COLO668 (cell line): ENCODE results near the gene NMRK2.
"Not testable (repeated sequence)": the region's sequence is repeated elsewhere in the genome, so short reads cannot be mapped to it uniquely, and the experiment has no call there.

Experiments
- DNase-seq: peaks from one replicate; lab custom pipeline; 2025; ENCODE audit not compliant: unreplicated experiment; lab: John Stamatoyannopoulos, UW

NMRK2 gene

DNA sequence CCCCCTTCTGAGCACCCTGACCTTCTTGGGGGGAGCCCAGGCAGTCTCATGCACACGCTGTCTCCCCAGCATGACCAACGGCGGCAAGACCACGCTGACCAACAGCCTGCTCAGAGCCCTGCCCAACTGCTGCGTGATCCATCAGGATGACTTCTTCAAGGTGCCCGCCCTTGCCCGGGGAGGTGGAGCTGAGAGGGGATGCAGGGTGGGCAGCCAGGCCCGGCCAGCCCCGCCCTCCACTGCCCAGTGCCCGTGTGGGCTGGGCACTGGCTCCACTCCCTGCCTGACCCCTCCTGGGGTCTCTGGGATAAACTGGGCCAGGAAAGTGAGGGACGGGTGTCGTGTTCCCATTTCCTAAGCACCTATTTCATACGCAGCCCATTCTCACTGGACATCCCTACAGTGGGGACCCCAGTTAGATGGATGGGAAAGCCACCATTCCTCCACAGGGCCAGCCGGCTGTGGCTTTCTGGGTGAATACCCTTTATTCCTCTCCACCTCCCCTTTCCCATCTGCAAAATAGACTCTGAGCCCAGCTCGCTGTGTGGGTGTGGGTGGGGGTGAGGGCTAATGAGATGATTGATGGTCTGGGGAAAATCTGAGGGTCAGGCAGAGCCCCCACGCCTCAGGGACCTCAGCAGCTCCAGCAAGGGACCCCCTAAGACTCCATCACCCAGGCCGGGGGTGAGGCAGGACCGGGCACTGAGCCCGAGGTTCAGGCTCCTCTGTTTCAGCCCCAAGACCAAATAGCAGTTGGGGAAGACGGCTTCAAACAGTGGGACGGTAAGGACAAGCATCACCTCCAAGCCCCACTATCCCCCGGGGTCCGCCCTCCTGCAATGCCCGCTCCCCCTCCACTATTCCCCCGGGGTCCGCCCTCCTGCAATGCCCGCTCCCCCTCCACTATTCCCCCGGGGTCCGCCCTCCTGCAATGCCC, 3.9 kb downstream of the NMRK2 start:
- no peak for DNase-seq

DNA sequence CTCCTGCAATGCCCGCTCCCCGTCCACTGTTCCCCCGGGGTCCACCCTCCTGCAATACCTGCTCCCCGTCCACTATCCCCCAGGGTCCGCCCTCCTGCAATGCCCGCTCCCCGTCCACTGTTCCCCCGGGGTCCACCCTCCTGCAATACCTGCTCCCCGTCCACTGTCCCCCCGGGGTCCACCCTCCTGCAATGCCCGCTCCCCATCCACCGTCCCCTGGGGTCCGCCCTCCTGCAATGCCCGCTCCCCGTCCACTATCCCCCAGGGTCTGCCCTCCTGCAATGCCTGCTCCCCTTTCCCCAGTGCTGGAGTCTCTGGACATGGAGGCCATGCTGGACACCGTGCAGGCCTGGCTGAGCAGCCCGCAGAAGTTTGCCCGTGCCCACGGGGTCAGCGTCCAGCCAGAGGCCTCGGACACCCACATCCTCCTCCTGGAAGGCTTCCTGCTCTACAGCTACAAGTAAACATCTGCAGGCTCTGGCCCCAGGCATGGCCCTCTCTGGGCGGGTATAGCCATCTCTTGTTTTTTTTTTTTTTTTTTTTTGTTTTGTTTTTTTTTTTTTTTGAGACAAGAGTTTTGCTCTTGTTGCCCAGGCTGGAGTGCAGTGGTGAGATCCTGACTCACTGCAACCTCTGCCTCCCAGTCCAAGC, 5.6 kb downstream of the NMRK2 start:
- not testable (repeated sequence) for DNase-seq

DNA sequence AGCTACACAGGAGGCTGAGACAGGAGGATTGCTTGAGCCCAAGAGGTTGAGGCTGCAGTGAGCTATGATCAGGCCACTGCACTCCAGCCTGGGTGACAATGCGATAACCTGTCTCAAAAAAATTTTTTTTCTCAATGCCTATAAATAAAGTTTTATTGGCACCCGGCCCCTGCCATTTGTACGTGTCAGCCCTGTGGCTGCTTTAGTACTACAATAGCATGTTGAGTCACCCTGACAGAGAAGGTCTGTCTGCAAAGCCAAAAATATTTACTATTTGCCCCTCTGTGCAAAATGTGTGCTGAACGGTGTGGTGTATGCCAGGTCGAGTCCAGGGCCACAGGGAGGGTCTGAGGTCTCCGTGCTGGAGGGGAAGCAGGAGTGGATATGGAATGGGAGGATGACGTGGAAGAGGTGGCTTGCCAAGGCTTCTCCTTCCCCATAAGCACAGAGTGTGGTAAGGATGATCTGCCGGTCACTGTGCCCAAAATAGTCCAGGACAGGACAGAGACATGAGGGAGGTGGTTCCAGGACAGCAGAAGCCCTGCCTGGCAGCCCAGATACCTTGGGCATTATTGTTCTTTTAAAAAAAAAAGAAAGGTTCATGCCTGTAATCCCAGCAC, 10.0 kb downstream of the NMRK2 start:
- no peak for DNase-seq

DNA sequence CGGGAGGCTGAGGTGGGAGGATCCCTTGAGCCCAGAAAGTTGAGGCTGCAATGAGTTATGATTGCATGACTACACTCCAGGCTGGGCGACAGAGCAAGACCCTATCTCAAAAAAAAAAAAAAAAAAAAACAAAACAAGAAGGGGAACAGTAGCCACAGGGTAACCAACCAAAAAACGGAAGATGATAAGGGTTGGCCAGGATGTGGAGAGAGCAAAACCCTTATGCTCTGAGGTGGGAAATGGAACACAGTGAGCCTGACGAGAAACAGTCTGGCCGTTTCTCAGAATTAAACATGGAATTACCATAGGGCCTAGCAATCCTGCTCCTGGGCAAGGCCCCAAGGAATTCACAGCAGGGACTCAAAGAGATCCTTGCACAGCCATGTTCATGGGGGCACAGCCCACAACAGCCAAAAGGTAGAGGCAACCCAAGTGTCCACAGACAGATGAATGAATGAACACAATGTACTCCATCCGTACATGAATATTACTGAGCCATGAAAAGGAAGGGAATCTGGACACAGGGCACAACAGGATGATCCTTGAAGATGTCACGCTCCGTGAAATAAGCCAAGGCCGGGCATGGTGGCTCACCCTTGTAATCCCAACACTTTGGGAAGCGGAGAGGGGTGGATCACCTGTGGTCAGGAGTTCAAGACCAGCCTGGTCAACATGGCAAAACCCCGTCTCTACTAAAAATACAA, 11.3 kb downstream of the NMRK2 start:
- DNase-seq: no peak

DNA sequence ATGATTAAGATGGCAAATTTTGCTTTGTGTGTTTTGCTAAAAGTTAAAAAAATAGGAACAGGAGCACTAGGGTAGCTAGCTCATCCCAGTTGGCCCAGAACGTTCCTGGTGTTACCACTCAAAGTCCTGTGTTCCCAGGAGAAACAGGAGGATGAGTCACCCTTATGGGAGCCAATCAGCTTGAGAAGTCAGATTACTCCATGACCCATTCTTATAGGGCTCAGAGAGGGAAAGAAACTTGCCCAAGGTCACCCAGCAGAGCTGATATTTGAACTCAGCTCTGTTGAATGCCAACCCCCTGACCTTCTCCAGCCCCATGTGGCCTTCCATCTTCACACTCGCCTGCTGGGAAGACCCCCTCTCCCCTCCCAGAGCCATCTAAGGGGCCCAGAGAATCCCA, 13.0 kb downstream of the NMRK2 start:
- no peak for DNase-seq

DNA sequence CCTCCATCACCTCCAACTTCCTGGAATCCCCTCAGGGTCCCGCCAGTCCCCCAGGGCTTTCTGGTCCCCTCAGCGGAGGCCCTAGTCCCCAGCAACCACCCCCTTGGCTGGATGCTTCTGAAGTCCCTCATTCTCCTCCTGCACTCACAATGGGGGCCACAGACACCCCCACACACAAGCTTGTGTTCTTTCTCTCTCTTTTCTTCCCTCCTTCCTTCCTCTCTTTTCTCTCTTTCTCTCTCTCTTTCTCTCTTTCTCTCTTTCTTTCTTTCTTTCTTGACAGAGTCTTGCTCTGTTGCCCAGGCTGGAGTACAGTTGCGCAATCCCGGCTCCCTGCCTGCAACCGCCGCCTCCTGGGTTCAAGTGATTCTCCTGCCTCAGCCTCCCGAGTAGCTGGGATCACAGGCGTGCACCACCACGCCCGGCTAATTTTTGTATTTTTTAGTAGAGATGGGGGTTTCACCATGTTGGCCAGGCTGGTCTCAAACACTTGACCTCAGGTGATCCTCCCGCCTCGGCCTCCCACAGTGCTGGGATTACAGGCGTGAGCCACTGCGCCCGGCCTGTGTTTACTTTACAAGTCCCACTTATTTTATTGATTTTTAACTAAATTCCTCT, 14.6 kb downstream of the NMRK2 start:
- not testable (repeated sequence) for DNase-seq

DNA sequence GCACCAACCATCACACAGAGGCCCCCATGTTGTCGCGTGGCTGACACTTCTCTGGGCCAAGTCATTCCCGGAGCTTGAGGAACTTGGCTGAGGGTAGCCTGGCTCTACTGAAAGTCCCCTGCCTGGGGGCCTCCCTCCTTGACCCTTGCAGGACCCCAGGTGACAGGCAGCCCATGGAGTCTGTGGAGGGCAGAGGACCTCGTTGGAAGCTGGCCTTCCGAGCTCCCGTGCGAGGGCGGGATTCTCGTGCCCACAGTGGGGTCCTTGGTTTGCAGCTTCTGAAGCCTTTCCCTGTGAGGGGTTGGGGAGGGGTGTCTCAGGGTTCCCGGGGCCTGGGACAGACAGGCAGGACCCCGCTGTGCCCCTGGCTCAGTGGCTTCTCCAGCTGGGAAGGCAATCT, 16.4 kb downstream of the NMRK2 start:
- DNase-seq: no peak

DNA sequence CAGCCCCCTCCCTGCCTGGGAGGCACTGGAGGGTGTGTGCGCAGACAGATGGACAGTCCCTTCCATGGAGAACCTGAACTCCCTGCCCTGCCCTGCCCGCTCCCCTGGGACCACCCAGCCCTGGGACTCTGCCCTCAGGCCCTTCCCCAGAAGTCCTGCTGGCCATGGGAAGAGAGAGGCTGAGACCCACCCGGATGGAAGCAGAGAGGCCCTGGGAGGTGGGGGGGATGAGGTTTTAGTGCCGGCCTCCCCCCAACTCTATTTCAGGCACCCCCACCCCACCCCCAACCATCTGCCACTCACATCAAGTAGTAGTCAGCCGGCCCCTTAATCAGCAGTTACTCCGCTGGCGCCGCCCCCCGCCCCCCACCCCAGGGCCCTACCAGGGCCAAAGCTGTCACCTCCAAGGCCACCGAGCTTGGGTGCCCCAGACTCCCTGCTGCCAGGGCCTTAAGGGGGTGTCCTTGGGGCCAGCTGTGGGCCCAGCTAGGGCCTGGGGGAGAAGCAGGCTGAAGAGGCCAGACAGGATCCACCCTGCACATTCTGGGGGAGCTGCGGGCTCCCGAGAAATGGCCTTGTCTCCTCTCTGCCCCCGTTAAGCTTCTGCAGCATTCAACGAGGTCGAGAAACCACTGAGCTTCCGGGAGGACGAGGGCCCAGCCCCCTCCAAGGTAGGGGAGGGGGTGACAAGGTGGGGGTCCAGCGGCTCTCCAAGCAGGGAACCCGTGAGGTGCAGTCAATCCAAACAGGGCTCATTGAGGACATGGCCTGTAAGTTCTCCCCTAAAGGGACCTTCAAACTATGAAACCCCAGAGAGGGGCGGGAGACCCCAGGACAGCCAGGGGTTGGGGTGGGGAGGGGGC, 17.4 kb downstream of the NMRK2 start:
- DNase-seq: no peak

DNA sequence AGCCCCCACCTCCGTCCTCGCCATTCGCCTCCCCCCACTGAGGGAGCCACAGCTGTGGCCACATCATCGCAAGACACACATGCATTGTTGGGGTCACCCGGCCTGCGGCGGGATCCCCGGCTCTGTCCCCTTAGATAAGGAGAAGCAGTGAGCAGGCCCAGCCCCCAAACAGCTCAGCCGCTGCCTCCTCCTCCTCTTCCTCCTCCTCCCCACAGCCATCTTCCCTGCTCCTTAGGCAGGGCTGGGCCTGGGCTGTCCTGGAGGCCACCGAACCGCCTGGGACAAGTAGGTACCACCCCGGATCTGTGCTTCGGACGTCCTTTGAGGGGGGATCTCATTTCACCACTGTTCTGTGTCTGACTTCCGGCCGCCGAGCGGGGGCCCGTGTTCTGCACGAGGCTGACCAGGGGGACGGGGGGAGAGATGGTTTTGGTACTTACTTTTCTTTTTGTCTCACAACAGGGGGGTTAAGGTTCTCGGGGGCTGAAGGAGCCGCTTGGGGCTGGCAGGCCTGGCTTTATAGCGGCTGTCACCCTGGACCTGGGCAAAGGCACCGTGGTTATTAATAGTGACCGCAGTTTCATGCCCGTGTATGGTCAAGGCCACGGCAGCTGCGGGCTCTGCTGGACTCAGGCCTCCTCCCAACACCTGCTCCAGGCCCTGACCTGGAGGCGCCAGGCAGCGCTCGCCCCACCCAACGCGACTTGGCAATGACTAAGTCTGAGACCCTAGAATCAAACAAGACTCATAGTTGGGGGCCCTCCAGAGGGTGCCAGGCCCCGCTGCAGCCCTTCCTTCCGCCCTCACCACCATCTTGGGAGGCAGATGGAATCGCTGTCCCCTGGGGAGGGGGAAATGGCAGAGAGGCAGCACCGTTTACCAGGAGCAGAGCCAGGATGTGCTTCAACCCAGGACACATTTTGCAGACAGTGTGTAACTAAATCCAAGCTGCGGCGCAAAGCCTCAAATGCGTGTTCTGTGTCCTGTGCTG, 18.3 kb downstream of the NMRK2 start:
- no peak for DNase-seq

DNA sequence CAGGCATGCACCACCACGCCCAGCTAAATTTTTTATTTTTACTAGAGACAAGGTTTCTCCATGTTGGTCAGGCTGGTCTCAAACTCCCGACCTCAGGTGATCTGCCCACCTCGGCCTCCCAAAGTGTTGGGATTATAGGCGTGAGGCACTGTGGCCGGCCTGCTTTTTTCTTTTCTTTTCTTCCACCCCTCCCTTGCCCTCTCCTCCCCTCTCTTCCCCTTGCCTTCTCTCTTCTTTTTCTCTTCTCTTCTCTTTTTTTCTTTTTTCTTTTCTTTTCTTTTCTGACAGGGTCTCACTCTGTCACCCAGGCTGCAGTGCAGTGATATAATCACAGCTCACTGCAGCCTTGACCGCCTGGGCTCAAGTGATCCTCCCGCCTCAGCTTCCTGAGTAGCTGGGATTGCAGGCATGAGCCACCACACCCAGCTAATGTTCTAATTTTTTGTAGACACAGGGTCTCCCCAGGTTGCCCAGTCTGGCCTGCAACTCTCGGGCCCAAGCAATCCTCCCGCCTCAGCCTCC, 19.9 kb downstream of the NMRK2 start:
- not testable (repeated sequence) for DNase-seq

DNA sequence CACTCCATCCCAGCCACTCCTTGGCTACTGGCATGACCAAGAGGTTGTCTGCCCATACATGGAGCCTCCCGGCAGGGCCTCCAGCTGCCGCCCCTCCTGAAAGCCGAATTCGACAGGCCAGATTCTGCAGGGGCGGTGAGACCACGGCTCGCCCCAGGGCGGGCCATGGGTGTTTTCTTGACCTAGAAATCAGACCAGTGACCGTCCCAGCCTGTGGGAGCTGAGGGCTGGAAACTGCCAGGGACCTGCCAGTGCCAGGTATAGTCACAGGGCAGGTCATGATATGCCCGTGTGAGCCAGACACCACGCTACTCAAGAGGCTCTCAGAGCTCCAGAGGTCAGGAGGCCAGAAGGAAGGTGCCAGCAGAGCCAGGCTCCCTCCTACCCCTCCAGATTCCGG, 21.2 kb downstream of the NMRK2 start:
- no peak for DNase-seq

DNA sequence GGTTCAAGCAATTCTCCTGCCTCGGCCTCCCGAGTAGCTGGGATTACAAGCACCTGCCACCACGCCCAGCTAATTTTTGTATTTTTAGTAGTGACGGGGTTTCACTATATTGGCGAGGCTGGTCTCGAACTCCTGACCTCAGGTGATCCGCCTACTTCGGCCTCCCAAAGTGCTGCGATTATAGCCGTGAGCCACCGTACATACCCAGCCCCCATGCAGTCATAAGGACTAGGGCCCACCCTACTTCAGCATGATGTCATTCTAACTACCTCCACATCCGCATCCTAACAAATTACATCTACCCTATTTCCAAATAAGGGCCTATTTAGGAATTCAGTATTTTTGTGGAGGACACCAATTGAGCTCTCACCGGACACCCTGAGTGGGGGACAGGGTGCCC, 22.4 kb downstream of the NMRK2 start:
- not testable (repeated sequence) for DNase-seq

DNA sequence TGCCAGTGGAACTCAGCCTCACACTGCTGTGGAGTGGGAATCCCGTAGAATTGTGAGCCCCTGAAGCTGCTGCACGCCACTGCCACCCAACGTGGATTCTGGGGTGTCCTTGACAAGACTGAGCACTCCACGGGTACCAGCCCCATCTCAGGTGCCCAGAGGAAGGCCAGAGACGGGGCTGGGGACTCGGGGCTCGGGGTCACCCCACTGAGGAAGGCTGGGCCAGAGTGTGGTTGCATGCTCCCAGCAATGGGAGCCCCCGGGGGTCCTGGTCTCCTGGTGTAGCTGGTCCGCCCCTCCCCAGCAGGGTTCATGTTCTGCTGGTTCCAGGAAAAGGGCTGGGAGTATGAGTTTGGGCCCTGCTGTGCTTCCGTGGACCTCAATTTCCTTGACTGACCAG, 22.8 kb downstream of the NMRK2 start:
- DNase-seq: no peak

DNA sequence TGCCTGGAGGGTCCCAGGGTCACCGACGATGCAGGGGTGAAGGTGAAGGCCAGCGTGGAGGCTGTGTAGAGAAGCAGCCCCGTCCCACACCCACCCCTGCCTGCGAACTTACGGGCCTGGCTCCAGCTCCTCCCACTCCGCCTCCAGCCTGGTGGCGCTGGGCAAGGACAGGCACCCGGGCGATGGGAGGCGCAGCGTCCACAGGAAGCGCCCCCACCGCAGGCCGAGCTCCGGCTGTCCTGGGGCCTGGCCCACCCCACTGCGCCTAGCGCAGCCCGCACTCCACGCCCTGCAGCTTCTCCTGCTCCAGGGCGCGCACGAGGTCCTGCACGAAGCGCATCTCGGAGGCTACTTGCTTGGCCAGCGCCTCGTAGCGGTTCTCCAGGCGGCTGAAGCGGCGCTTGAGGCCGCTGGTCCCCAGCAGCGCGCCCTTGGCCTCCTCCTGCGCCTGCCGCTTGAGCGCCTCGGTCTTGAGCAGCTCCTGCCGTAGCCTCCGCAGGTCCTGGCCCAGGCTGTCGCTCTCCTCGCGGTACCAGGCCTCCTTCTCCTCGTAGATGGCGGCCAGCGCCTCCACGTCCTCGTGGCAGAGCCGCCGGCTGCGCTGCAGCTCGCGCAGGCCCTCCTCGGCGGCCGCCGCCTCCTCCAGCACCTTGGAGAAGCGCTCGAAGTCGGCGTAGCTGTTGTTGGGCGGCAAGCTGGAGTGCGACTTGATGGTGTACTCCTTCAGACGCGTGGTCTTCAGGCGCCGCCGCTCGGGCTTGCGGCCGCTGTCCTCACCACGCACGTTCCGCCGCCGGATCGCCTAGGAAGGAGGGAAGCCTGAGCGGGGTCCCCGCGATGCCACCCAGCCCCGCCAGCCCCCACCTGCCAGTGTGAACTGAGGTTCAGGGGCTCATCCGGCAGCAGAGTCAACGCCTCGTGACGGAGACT, 26.2 kb downstream of the NMRK2 start:
- no peak for DNase-seq

DNA sequence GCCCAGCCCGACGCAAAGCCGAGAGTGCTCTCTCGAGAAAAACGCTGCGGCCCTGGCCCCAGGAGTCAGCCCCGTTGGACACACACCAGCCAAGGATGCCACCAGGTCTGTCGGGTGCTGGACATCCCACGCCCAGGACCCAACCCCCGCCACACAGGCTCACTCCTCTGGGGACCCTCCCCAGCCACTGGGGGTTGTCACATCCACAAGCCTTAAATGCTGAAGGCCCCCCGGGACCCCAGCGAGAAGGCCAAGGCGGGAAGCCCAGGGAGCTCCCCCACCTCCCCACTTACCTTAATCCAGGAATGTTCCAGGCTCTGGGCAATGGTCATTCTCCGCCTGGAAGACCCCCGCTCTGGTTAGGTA, 26.9 kb downstream of the NMRK2 start:
- DNase-seq: no peak

DNA sequence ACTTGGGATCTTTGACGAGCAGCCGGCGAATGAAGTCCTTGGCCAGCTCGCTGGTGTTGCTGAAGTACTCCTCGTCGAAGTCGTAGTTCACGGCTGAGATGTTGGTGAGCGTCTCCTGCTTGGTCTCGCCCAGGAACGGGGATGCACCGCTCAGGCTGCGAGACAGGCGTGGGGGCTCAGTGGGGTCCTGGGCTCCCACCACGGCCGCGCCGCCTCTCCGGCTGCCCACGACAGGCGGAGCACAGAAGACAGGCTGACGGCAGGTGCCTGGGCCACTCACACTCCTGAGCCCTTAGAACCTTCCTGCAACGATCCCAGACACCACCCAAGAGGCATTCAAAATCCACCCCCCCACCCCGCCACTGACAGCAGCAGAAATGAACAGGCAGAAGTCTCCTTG, 28.1 kb downstream of the NMRK2 start:
- DNase-seq: no peak

DNA sequence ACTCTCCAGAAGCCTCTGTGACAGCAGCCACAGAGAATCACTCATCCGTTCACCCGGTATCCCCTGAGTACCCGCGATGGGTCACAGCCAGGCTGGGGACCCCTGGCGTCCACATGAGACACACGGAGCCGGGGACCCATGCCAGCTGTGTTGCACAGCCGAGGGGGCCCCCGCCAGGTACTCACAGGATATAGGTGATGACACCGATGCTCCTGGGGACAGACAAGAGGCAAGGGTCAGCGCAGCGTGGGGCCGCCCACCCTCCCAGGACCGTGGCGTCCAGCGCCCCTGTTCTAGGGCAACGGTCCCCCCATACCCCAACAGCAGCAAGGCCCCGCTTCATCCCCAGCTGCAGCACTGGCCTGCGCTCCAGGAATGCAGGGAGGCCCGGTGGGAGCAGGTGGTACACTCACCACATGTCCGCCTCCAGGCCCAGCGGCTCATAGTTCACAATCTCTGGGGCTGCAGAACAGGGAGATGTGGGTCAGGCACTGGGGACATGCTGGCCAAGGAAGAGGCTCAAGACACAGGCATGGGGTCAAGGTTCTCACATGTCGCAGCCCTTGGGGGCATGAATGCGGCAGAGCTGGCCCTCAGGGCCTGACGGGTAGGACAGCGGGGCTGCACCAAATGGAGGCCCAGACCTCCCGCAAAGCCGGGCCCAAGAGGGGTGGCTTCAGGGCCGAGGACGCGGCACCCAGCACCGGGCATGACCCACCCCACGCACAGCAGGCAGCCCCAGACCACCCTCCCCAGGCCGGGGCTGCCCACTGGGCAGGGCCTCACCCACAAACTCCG, 30.8 kb downstream of the NMRK2 start:
- no peak for DNase-seq
